Measurements from ENCODE around the gene EVX2.

DNA sequence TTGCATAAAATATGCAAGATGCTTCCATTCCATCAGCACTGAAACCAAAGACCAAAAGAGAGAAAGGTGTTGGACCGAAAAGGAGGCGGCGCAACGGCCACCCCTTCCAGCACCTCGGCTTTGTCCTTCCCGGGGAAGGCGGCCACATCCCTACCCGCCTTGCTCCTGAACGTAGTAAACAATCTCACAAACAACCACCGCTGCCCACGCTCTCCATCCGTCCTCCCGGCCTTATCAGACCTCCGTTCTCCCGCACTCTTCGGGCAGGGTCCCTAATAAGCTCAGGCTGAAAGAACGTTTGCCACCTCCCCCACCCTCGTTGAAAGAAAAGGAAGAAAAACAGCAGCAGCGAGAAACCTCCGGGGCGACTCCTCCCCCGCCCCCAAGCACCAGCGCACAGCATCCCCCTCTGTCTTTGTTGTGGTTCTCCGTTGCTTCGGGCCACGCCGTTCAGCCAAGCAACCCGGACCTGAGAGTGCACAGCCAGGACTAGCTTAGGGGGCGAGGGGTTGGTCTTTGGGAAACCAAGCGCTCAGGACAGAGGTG is 4.4 kb downstream of the EVX2 start:
- no peak for TF ChIP-seq YY1 (IDR thresholded peaks at IDR 0.05; ENCODE audit: insufficient read depth, insufficient read length)
- no peak for TF ChIP-seq ZNF274 (IDR thresholded peaks at IDR 0.05; ENCODE audit: low read depth, low read length)

Measured in NT2/D1 (cell line).